NCI-H748 (cell line): Measurements from ENCODE around the gene MAGI1.
"Not testable (repeated sequence)": the region's sequence is repeated elsewhere in the genome, so short reads cannot be mapped to it uniquely, and the experiment has no call there.

Experiments used
- DNase-seq: peaks from one replicate; lab custom pipeline; 2025; ENCODE audit not compliant: unreplicated experiment; lab: John Stamatoyannopoulos, UW

Gene MAGI1

GRCh38 chr3:65723011-65723410 is 315.7 kb downstream of the MAGI1 start:
- no peak for DNase-seq

GRCh38 chr3:65720989-65721737 is 317.6 kb downstream of the MAGI1 start:
- DNase-seq = no peak

- DNase-seq = not testable (repeated sequence)
Measured at GRCh38 chr3:65719639-65720038, 319.1 kb downstream of the MAGI1 start.

- no peak for DNase-seq
Measured at GRCh38 chr3:65717676-65718346, 320.9 kb downstream of the MAGI1 start.

- peak; percentile 7 for DNase-seq
Measured at GRCh38 chr3:65716071-65716751, 322.5 kb downstream of the MAGI1 start.

GRCh38 chr3:65714134-65714533 is 324.6 kb downstream of the MAGI1 start:
- DNase-seq = no peak

- no peak for DNase-seq
Measured at GRCh38 chr3:65713016-65713415, 325.7 kb downstream of the MAGI1 start.

- DNase-seq = no peak
Measured at GRCh38 chr3:65712140-65712539, 326.6 kb downstream of the MAGI1 start.

- DNase-seq = no peak
Measured at GRCh38 chr3:65706776-65707568, 331.7 kb downstream of the MAGI1 start.

GRCh38 chr3:65706301-65706700 is 332.4 kb downstream of the MAGI1 start:
- no peak for DNase-seq

GRCh38 chr3:65703820-65704219 is 334.9 kb downstream of the MAGI1 start:
- DNase-seq = no peak

GRCh38 chr3:65703026-65703425 is 335.7 kb downstream of the MAGI1 start:
- DNase-seq = no peak

- DNase-seq = no peak
Measured at GRCh38 chr3:65702202-65702601, 336.5 kb downstream of the MAGI1 start.

GRCh38 chr3:65701516-65701915 is 337.2 kb downstream of the MAGI1 start:
- no peak for DNase-seq

- DNase-seq = no peak
Measured at GRCh38 chr3:65689436-65689835, 349.3 kb downstream of the MAGI1 start.

- no peak for DNase-seq
Measured at GRCh38 chr3:65687741-65688140, 351.0 kb downstream of the MAGI1 start.

GRCh38 chr3:65685621-65686235 is 353.0 kb downstream of the MAGI1 start:
- no peak for DNase-seq

GRCh38 chr3:65678516-65678915 is 360.2 kb downstream of the MAGI1 start:
- no peak for DNase-seq

GRCh38 chr3:65677486-65678010 is 361.2 kb downstream of the MAGI1 start:
- DNase-seq = no peak

GRCh38 chr3:65676580-65676979 is 362.1 kb downstream of the MAGI1 start:
- peak; percentile 4 for DNase-seq

GRCh38 chr3:65675011-65675410 is 363.7 kb downstream of the MAGI1 start:
- no peak for DNase-seq
